GM18511 (cell line): ENCODE data around the gene DNAH1.

Source experiments
- ATAC-seq: cut with Tn5 transposase; IDR thresholded peaks from one replicate; pipeline ENCODE4 v1.9.1; 2021; ENCODE audit warnings: mild to moderate bottlenecking, moderate library complexity; ENCODE audit not compliant: unreplicated experiment

DNAH1 gene

GRCh38 chr3:52290596-52291507, 25.3 kb upstream of the DNAH1 start:
- no peak for ATAC-seq

- no peak for ATAC-seq
Observed at GRCh38 chr3:52291508-52292181, 24.5 kb upstream of the DNAH1 start.

DNA sequence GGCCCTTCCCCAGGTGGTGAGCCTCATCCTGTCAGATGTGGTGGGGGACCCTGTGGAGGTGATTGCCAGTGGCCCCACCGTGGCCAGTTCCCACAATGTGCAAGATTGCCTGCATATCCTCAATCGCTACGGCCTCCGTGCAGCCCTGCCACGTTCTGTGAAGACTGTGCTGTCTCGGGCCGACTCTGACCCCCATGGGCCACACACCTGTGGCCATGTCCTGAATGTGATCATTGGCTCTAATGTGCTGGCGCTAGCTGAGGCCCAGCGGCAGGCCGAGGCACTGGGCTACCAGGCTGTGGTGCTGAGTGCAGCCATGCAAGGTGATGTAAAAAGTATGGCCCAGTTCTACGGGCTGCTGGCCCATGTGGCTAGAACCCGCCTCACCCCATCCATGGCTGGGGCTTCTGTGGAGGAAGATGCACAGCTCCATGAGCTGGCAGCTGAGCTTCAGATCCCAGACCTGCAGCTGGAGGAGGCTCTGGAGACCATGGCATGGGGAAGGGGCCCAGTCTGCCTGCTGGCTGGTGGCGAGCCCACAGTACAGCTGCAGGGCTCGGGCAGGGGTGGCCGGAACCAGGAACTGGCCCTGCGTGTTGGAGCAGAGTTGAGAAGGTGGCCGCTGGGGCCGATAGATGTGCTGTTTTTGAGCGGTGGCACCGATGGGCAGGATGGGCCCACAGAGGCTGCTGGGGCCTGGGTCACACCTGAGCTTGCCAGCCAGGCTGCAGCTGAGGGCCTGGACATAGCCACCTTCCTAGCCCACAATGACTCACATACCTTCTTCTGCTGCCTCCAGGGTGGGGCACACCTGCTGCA, 23.7 kb upstream of the DNAH1 start:
- no peak for ATAC-seq

- ATAC-seq, result no peak
Observed at GRCh38 chr3:52293491-52294319, 22.4 kb upstream of the DNAH1 start.

DNA sequence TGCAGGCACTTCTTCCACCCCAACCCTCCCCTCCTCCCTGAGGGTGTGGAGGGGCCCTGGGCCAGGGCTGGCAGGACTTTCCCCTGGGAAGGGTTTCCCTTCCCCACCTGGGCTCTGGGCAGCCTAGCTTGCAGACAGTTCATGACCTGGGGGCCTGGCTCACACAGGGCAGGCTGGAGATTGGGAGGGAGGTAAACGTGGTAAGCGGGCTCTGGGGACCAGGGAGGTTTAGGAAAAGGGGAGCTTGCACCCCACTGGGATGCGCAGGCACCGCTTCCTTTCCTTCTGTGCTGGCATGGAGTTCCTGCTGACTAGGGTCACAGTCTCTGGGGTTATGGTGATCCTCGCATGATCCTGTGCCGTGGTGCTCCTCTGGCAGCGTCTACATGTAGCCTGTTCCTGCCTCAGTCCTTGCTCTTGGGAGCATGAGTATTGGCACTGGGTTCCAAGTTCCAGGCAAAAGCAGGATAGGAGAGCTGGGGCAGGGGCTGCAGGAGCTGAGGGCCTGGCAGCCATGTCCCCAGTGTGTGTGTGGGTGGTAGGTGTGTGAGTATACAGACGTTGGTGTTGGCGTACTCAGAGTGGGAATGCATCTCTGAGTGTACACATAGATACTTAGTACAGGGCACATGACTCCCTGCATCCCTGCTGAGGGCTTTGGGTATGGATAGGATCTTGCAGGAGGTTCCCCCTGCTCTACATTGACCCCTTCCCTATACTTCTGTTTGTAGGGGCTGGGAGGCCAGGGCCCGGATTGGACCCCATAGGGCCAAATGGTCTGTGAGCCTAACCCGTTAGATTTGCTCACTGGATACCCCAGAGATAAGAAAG, 21.6 kb upstream of the DNAH1 start:
- ATAC-seq, result no peak

DNA sequence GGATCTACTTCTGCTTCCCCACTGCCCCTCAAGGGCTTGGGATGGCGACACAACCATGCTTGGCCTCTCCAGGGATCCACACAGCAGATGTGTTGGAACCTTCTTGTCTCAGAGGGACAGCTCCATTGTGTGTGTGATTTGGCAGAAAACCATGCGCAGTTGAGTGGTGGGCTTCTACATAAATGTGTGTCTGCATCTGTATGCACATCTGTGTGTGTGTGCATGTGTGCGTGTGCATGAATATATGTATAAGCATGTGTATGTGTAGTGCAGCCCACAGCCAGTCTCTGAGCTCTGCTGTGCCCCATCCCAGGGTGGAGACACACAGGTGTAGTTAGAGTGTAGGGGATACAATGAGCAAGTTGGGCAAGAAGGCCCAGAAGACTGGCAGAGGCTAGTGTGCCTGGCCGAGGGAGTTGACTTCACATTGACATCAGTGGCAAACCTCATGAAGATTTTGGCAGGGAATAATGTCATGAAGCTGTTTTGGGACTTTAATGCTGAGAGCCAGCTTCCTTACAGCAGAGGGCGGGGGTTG, 20.4 kb upstream of the DNAH1 start:
- ATAC-seq, result no peak

GRCh38 chr3:52297242-52298148, 18.6 kb upstream of the DNAH1 start:
- ATAC-seq, result no peak

DNA sequence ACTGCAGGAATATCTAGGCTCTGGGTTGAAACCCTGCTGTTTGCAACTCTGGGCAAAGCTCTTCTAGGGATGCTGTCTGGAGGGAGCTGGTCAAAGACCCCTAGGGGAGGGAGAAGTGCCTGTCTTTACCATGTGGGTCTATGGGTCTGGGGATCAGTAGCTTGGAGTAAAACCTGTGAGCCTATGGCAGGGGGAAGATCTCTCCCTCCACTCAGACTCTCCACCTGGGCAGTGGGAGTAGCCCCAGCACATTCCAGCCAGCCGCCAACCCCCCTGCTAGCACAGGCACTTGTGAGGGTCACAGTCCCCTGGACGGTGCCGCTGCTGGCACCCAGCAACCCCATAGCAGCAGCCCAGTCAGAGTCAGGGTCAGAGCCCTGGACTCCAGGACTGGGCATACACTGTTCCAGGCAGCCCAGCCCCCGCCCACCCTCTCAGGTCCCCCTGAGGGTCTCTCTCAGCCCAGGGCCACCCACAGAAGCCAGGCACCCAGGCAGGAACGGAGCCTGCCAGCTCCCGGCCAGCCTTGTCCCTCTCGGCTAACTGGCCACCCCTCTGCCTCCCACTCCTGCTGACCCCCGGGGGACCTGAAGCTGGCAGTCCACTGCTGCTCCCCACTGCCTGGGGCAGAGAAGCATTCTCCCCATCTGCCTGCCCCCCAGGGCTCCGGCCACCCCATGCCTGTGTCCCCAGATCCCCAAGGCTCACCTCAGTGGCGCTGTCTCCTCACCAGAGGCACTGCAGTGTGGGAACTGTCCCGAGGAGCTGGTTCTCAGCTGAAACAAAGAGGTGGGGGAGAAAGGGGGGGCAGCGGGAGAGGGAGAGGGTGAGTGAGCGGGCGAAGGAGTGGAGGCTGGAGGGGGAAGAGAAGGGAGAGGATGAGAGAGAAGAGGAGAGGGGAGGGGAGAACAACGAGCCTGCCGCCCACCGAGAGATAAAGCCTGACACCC, 17.7 kb upstream of the DNAH1 start:
- no peak for ATAC-seq

DNA sequence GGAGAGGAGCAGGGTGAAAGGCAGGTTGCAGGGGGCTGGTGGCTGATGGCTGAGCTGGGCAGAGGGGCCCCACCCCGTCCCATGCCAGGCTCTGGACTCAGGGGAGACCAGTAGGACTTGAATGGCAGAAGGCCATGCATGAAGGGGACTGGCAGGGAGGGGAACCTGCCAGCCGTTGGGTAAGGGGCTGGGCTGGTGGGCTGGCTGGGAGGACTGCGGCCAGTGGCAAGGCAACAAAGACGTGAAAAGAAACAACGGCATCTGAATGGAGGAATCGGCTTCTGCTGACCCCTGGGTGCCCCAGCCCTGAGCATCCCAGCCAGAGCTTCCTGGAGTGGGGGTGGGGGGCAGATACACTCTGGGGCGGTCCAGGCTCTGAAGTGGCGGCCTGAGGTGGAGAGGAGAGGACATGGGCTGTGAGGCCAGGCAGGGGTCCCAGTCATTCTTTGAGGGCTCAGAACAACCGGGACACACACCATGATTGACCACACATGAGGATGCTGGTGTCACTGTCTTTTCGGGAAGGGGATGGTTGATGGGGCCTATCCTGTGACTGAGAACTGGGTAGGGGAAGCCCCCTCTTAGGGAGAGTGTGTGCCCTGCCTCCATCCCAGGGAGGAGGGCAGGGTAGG, 16.8 kb upstream of the DNAH1 start:
- no peak for ATAC-seq

DNA sequence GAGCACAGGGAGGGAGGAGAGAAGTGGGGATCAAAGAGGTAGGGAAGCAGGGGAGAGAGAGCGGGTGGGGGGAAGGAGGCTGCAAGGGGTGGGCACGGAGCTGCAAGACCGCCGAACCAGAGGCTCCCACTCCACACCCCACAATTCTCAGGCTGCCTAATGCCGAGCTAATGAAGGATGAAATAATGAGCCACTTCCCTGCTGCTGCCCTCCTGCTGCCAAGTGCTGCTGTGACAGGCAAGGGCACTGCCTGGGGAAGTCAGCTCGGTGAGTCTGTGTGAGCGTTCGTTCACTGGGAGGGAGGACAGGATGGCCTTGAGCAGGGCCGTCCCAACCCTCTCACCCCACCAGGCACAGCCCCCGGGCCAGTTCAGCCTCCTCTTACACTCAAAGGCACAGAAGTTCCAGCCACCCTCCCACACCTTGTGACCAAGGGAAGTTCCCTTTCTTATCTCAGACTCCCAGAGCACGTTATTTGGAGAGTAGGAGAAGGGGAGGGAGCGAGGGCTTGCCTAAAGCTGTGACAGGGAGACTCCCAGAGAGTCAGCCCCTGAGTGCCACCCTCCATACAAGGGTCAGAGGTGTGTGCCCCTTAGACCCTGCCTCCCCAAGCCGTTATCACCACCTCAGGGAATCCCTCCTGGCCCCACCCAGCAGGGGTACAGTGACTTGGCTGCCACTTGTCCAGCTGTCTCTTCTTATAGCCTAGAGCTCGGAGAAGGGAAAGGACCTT, 16.1 kb upstream of the DNAH1 start:
- ATAC-seq, result no peak

DNA sequence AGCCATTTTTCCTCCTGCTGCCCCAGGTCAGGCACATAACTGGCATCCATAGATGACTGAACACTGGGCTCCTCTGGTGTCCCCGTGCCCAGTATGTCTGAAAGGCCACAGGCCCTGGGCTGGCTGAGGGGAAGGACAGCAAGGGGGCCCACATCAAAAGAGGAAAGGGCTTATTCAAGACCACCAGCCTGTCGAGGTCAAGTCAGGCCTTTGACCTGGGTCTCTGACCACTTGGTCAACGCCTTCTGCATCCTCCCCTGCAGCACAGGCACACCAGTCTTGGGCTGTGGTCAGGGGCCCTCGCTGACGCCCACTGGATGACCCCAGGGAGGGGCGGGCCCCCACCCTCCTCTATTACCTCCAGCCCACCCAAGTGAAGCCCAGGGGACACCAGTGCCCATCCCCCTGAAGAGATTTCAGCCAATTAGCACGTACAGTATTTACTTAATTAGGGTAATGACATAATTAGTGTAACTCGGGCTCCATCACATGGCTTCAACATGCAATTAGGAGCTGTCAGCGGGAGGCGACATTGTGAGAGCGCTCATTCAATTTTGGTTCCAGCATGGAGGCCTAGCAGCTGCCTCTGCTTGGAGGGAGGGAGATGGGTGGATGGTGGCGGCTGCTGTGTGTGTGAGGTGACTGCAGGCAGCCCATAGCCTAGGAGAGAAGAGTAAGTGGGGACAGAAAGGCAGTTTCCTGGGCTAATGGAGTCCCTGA, 13.5 kb upstream of the DNAH1 start:
- ATAC-seq, result no peak

GRCh38 chr3:52303811-52304210, 12.3 kb upstream of the DNAH1 start:
- ATAC-seq, result no peak

DNA sequence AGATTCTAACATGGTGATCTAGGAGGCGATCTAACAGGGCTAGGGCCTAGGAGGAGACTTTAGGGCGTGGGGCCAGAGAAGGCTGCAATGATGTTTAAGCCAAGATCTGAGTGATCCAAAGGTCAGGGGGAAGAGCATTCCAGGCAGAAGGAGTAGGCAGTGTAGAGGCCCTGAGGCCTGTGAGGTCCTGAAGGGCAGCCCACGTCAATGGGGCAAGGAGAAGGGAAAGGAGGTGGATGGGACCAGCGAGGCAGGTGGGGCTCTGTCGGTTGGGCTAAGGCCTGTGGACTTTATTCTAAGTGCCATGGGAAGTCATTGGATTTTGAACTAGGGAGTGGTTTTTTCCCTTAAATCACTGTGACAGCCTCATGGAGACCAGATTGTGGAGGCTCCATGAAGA, 10.2 kb upstream of the DNAH1 start:
- ATAC-seq, result no peak

GRCh38 chr3:52306978-52307377, 9.1 kb upstream of the DNAH1 start:
- no peak for ATAC-seq

- ATAC-seq, result no peak
Observed at GRCh38 chr3:52308308-52308707, 7.8 kb upstream of the DNAH1 start.
